ENCODE measurements around the gene DLL3. TPM values are rescaled to one million over a fixed set of nuclear protein-coding genes. Genes with fewer than 3 reads are reported as not detected.

The DLL3 gene
- total RNA-seq, 1 experiment from 2014 or later = 0.17 TPM

DNA sequence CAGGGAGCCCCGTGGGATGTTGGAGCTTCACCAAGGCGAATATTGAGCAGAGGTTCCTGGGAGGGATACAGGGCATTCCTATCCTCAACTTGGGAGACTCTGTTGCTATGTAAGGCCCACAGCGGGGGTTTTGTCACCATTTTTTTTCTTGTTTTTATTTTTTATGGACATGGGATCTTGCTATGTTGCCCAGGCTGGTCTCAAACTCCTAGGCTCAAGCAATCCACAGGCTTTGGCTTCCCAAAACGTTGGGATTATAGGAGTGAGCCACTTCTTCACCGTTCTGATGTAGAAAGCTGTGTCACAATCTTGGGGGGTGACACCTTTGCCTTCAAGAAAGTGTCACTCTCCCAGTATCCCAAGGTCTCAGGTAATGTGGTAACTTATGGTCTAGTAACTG lies 2.6 kb downstream of the DLL3 start:
- DNase-seq (ENCODE audit: low read depth, low spot score) = no peak
- BruUV-seq (replicated peaks) = no TSS peak
- Histone ChIP-seq H2AFZ (ENCODE audit: low read depth, low read length, poor library complexity, severe bottlenecking) (no peak overlapping the region), H4K20me1 (ENCODE audit: insufficient read depth) (no peaks in the 10 kb centered on the region), H3K27ac (ENCODE audit: low read depth, low read length) (no peak overlapping the region), H3K79me2 (ENCODE audit: insufficient read depth, low read length) (no peaks in the 10 kb centered on the region), H3K4me1 (ENCODE audit: control insufficient read depth in 1 of 2, insufficient read depth in 2 of 2, low read length in 2 of 2) (peaks cover 0 to 4% of the 10 kb centered on the region in 2 experiments; a peak in 1 of 4 replicates), H3K9me3 (ENCODE audit: control insufficient read depth in 1 of 2, insufficient read depth in 1 of 2, low read depth in 1 of 2, low read length in 2 of 2) (no peaks in the 10 kb centered on the region), H3K4me3 (replicated peaks in 1 of 2; ENCODE audit: low read depth in 1 of 2, low read length in 2 of 2) (no peak overlapping the region), H3K9ac (ENCODE audit: low read length) (no peak overlapping the region), H3K9me2 (ENCODE audit: insufficient read depth) (no peaks in the 10 kb centered on the region), H3K27me3 (ENCODE audit: insufficient read depth, low read length) (no peaks in the 10 kb centered on the region), H3K36me3 (ENCODE audit: control insufficient read depth in 1 of 2, insufficient read depth in 2 of 2, low read length in 2 of 2) (no peaks in the 10 kb centered on the region), H3K4me2 (ENCODE audit: low read length) (no peak overlapping the region)
- POLR2A ChIA-PET = no interaction called here
- intact Hi-C loops (cut with micrococcal nuclease) = no loop called here
- RAD21 ChIA-PET (ENCODE audit: low non-redundant PET in 1 of 2, low total read pairs in 2 of 2, uncharacterized antibody in 2 of 2, unreplicated experiment in 2 of 2) = no interaction called here
- TF ChIP-seq POLR2AphosphoS5 (IDR thresholded peaks at IDR 0.05; ENCODE audit: low read depth, low read length) (no peak), ZFX (IDR thresholded peaks at IDR 0.05) (no peak), SP1 (IDR thresholded peaks at IDR 0.05; ENCODE audit: low read depth) (no peak), TCF7L2 (IDR thresholded peaks at IDR 0.05; ENCODE audit: borderline replicate concordance, extremely low read depth, insufficient read depth, insufficient read length) (no peak), FOSL1 (IDR thresholded peaks at IDR 0.05; ENCODE audit: low read depth) (no peak), POLR2A (IDR thresholded peaks at IDR 0.05; ENCODE audit: borderline replicate concordance, extremely low read depth, insufficient read depth, insufficient read length) (no peak), JUND (IDR thresholded peaks at IDR 0.05) (no peak), SRF (IDR thresholded peaks at IDR 0.05; ENCODE audit: low read depth) (no peak), SIN3A (IDR thresholded peaks at IDR 0.05; ENCODE audit: low read depth) (no peak)
- TF ChIP-seq, protein P1, sequence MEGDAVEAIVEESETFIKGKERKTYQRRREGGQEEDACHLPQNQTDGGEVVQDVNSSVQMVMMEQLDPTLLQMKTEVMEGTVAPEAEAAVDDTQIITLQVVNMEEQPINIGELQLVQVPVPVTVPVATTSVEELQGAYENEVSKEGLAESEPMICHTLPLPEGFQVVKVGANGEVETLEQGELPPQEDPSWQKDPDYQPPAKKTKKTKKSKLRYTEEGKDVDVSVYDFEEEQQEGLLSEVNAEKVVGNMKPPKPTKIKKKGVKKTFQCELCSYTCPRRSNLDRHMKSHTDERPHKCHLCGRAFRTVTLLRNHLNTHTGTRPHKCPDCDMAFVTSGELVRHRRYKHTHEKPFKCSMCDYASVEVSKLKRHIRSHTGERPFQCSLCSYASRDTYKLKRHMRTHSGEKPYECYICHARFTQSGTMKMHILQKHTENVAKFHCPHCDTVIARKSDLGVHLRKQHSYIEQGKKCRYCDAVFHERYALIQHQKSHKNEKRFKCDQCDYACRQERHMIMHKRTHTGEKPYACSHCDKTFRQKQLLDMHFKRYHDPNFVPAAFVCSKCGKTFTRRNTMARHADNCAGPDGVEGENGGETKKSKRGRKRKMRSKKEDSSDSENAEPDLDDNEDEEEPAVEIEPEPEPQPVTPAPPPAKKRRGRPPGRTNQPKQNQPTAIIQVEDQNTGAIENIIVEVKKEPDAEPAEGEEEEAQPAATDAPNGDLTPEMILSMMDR (IDR thresholded peaks at IDR 0.05 in 2 of 3, conservative IDR thresholded peaks at IDR 0.05 in 1 of 3; ENCODE audit: borderline replicate concordance in 1 of 3, insufficient read depth in 1 of 3, low read depth in 2 of 3, low read length in 2 of 3) = no peak
- TF ChIP-seq, protein P2, sequence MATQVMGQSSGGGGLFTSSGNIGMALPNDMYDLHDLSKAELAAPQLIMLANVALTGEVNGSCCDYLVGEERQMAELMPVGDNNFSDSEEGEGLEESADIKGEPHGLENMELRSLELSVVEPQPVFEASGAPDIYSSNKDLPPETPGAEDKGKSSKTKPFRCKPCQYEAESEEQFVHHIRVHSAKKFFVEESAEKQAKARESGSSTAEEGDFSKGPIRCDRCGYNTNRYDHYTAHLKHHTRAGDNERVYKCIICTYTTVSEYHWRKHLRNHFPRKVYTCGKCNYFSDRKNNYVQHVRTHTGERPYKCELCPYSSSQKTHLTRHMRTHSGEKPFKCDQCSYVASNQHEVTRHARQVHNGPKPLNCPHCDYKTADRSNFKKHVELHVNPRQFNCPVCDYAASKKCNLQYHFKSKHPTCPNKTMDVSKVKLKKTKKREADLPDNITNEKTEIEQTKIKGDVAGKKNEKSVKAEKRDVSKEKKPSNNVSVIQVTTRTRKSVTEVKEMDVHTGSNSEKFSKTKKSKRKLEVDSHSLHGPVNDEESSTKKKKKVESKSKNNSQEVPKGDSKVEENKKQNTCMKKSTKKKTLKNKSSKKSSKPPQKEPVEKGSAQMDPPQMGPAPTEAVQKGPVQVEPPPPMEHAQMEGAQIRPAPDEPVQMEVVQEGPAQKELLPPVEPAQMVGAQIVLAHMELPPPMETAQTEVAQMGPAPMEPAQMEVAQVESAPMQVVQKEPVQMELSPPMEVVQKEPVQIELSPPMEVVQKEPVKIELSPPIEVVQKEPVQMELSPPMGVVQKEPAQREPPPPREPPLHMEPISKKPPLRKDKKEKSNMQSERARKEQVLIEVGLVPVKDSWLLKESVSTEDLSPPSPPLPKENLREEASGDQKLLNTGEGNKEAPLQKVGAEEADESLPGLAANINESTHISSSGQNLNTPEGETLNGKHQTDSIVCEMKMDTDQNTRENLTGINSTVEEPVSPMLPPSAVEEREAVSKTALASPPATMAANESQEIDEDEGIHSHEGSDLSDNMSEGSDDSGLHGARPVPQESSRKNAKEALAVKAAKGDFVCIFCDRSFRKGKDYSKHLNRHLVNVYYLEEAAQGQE (IDR thresholded peaks at IDR 0.05; ENCODE audit: low read depth) = no peak
- TF ChIP-seq, protein P3, sequence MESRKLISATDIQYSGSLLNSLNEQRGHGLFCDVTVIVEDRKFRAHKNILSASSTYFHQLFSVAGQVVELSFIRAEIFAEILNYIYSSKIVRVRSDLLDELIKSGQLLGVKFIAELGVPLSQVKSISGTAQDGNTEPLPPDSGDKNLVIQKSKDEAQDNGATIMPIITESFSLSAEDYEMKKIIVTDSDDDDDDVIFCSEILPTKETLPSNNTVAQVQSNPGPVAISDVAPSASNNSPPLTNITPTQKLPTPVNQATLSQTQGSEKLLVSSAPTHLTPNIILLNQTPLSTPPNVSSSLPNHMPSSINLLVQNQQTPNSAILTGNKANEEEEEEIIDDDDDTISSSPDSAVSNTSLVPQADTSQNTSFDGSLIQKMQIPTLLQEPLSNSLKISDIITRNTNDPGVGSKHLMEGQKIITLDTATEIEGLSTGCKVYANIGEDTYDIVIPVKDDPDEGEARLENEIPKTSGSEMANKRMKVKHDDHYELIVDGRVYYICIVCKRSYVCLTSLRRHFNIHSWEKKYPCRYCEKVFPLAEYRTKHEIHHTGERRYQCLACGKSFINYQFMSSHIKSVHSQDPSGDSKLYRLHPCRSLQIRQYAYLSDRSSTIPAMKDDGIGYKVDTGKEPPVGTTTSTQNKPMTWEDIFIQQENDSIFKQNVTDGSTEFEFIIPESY (IDR thresholded peaks at IDR 0.05; ENCODE audit: extremely low read depth, insufficient replicate concordance, low read length) = no peak
- ATAC-seq = no peak
- CTCF ChIA-PET = no interaction called here

All from HCT116 (cell line).